HG03103 (cell line): ENCODE results near the gene INHBC.
A peak's percentile ranks its signal among the peaks of the same experiment; 100 is the strongest.
"Not testable (repeated sequence)": the region's sequence is repeated elsewhere in the genome, so short reads cannot be mapped to it uniquely, and the experiment has no call there.

Experiments used
- ATAC-seq: cut with Tn5 transposase; IDR thresholded peaks from one replicate; pipeline ENCODE4 v1.9.1; 2021; ENCODE audit warnings: low read depth; ENCODE audit not compliant: unreplicated experiment

Gene INHBC

DNA sequence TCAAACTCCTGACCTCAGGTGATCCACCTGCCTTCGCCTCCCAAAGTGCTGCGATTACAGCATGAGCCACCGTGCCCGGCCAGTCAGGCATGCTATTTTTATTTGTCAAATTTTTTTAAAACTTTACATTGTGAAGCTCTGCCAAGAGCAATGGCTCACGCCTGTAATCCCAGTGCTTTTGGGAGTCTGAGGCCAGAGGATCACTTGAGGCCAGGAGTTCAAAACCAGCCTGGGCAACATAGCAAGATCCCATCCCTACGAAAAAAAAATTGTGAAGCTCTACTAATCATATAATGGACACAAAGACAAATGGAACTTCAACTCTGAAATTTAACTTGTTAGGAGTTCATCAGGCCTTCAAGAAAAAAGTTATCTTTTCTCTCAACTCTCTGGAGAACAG, 5.6 kb upstream of the INHBC start:
- no peak for ATAC-seq

DNA sequence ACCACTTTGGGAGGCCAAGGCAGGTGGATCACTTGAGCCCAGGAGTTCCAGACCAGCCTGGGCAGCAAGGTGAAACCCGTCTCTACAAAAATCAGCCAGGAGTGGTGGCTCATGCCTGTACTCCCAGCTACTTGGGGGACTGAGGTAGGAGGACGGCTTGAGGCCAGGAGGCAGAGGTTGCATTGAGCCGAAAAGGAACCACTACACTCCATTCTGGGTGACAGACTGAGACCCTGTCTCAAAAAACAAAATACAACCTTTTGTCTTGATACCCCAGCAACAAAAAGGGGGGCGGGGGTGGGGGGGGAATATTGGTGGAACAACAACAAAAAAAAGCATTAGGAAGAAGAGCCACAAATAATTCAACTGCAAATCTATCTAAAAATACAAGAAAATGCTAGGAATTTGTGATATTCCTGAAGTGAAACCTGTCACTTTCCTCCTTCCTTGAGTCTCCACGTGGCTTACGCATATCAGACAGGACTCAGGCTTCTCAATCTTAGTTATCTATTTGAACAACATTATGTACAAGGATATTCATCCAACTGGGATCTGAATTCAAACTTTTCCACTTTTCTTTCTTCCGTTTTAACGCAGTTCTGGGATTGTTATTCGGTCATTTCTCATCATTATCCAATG, 5.0 kb upstream of the INHBC start:
- no peak for ATAC-seq

DNA sequence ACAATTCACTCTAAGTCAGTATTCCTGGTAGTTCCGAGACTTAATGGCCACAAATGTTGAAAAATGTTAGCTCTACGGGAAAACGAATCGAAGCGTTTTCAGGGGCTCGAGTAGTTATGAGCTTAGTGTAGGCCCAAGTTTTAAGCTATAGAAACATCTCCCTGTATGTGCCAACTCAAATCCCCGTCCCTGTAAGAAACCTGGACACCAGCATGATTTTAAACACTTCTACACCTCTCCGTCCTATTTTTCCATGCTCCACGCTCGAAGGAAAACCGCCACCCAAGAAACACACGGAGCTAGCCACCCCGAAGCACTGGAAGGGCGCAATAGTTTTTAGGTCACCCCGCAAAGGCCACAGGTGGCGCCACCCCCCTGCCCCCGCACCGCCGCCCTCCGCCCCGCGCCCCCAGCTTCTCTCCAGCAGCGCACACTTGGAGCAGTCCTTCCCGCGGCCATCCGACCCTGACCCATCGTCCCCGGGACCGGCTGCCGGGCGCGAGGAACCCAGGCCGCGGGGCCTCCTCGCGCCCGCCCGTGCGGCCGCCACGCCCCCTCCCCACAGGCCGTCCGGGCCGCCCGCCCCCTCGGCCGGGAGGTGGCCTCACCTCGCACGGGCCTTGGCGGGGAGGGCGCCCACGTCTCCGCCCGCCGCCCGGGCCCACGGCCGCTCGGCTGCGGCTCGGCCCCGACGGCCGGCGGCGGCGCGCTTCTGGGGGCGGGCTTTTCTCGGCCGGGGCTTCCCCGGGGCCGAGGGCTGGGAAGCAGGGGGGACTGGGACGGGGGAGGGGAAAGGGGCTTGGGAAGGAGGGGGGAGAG, 4.3 kb upstream of the INHBC start:
- peak; percentile 46 for ATAC-seq

DNA sequence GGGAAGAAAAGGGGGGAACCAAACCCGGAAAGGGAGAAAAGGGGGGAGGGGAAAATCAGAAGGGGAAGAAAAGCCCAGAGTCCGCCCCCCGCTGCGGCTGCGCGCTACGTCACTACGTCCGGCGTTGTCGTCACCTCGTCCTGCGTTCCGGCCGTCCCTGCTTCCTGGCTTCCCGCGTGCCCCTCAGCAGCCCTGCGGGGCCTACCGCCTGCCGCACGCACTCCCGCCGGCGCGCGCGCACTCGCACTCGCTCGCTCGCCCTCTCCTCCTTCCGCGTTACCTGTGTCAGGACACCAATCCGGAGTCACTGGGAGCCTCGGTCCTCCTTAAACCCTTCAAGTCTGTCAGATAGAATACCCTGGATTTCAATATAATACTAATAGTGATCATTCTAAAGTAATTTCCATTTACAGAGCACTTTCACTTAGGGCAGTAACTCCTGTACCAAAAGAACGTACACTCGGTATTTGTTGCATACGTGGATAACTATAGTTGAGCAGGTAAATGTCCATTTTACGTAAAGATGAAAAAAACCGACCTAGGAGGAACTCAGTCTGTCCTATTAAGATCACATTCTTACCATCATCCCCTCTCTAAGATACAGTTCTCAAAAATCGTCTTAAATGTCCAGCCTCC, 3.5 kb upstream of the INHBC start, which contains the start of gene R3HDM2:
TSS of gene R3HDM2 (minus strand) at position 113 of the 636 bp plus-strand sequence. CDS start 120,615 bp downstream, outside the sequence.
- ATAC-seq: peak; percentile 93

DNA sequence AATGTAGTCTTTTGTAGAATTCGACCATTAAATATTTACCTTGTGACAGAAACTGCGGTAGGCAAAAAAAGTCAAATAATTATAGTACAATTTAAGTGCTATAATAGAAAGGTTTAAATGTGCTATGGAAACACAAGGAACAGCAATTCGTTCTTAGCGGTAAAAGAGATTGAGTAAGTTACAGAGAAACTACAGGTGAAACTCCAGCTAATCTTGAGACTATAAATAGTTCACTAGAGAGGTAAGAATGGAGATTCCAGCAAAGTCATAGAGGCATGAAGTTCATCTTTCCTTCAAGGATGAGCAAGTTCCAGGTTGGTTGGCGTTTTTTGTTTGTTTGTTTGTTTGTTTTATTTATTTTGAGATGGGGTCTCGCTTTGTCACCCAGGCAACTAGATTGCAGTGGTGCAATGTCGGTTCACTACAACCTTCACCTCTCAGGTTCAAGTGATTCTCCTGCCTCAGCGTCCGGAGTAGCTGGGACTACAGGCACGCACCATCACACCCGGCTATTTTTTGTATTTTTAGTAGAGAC, 2.9 kb upstream of the INHBC start:
- no peak for ATAC-seq

DNA sequence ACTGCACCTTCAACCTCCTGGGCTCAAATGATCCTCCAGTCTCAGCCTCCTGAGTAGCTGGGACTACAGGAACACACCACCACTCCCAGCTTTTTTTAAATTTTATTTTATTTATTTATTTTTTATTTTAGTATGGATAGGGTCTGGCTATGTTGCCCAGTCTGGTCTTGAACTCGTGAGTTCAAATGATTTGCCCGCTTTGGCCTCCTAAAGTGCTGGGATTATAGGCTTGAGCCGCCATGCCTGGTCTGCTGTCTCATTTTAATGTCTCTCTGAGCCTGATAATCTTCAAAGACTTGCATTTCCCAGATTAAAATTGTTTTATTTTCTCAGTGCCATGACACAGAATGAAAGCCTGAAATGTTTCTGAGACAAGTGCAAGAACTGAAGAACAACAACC, 1.2 kb upstream of the INHBC start:
- ATAC-seq: no peak

DNA sequence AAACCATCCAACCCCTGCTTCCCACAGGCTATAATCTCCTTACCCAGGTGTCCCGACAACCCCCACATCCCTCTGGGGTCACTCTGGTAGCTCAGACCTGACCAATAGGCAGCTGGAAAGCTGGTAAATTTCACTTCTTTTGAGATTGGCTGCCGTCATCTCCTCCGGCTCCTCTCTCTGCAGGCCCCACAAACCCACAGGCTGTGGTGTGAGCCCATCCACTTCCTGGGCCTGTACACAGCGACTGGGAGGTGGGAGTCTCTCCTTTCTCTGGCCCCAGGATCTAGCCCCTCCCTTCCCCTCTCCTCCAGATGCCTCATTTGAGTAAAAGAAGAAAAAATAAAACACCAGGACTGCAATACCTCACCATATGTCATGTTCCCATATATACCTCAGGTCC, 709 bp downstream of the INHBC start:
- no peak for ATAC-seq

DNA sequence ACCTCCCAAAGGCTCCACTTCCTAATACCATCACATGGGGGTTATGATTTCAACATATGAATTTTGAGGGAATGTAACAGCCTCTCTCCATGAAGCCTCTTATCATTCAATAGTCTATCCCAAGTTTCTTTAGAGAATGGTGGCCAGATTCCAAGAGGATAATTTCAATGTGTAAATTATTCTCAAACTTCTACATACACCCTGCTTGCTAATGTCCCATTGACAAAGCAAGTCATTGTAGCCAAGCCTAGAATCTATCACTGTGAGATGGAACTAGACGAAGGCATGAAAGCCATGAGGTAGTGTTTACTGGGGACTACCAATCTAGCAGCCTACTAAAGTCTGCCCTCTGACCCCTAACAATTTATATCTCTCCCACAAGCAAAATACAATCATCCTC, 3.8 kb downstream of the INHBC start:
- no peak for ATAC-seq

DNA sequence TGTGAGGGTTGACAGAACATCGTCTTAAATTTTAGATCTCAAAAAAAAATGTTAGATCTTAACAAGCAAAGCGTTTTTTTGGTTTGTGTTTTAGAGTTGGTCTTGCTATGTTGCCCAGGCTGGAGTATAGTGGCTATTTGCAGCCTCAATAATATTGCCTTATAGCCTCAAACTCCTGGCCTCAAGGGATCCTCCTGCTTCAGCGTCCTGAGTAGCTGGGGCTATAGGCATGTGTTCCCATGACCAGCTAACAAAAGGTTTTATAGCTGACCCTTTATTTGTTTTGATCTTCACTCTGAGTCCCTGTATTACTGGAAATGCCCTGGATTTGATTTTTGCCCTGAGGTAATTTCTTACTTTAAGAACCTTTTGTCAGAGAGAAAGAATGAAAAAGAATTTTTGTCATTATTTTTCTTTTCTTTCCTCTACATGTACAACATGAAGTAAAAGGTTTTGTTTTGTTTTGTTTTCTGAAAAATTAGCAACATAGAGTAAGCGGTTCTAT, 5.2 kb downstream of the INHBC start:
- ATAC-seq: no peak

DNA sequence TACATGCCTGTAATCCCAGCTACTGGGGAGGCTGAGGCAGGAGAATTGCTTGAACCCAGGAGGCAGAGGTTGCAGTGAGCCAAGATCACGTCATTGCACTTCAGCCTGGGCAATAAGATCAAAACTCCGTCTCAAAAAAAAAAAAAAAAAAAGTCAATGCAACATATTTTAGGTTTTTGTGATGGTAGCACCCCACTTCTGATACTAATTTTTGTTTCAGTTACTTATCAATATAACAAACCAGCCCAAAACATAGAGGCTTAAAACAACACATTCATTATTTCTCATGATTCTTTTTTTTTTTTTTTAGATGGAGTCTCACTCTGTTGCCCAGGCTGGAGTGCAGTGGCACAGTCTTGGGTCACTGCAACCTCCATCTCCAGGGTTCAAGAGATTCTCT, 6.8 kb downstream of the INHBC start:
- ATAC-seq: not testable (repeated sequence)

DNA sequence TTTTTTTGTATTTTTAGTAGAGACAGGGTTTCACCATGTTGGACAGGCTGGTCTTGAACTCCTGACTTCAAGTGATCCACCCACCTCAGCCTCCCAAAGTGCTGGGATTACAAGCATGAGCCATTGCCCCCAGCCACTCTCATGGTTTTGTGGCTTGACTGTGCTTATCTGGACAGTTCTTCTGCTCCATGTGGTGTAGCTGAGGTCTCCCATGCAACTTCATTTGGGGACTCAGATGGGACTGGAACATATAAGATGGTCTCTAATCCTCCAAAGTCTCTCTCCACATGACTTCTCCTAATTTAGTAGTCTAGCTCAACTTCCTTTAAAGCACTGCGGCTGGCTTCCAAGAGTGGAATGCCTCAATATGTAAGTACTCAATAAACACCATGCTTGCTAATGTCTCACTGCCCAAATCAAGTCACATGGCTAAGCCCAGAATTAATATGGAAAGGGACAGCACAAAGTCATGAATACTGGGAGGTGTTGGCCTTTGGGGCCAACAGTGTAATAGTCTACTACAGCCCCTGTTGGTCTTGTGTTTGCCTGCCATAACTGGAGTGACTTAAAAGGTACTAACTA, 7.4 kb downstream of the INHBC start:
- ATAC-seq: no peak

DNA sequence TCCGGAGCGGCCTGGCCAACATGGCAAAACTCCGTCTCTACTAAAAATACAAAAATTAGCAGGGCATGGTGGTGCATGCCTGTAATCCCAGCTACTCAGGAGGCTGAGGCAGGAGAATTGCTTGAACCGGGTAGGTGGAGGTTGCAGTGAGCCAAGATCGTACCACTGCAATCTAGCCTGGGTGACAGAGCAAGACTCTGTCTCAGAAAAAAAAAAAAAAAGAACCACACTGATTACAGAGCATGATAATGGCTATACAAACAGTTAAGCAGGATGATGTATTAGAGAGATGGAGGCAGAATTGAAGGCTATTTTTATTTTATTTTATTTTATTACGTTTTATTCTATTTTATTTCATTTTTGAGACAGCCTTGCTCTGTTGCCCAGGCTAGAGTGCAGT, 9.8 kb downstream of the INHBC start:
- not testable (repeated sequence) for ATAC-seq

DNA sequence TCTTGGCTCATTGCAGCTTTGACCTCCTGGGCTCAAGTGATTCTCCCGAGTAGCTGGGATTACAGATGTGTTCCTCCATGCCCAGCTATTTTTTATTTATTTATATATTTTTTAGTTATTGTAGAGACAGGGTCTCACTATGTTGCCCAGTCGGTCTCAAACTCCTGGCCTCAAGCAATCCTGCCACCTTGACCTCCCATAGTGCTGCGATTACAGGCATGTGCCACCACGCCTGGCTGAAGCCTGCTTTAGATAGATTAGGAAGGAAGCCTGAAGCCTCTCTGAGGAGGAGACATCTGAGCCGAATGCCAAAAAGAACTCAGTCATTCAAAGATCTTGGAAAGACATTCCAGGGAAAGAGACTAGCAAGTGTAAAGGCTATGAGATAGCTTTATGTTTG, 10.2 kb downstream of the INHBC start:
- no peak for ATAC-seq

DNA sequence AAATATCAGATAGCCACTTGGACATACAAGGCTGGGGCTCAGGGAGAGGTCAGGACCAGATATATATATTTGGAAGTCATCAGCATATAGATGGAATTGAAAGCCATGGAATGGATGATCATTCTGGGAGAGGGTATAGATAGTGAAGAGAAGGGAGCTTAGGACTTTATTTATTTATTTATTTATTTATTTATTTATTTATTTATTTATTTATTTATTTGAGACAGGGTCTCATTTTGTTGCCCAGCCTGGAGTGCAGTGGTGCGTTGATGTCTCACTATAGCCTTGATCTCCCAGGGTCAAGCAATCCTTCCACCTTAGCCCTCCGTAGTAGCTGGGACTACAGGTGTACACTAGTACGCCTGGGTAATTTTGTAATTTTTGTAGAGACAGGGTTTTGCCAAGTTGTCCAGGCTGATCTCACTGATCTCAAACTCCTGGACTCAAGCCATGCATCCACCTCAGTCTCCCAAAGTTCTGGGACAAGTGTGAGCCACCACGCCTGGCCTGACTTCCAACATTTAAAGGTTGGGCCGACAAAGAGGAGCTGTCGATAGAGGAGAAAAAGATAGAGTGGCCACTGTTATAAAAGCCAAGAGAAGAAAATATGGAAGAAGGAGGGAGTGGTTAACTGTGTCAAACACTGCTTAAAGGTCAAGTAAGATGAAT, 11.8 kb downstream of the INHBC start:
- ATAC-seq: no peak

DNA sequence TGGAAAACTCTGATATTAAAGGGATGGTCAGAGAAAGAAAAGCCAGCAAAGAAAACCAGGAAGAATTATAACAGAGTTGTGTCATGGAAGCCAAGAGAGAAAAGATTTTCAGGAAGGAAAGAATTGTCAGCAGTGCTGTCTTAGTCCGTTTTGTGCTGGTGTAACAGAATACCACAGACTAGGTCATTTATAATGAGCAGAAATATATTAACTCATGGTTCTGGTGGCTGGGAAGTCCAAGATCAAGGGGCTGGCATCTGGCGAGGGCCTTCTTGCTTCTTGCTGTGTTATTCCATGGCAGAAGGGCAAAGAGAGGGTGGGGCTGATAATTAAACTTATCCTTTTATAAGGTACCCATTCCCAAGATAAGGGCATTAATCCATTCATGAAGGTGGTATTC, 14.1 kb downstream of the INHBC start:
- ATAC-seq: no peak

DNA sequence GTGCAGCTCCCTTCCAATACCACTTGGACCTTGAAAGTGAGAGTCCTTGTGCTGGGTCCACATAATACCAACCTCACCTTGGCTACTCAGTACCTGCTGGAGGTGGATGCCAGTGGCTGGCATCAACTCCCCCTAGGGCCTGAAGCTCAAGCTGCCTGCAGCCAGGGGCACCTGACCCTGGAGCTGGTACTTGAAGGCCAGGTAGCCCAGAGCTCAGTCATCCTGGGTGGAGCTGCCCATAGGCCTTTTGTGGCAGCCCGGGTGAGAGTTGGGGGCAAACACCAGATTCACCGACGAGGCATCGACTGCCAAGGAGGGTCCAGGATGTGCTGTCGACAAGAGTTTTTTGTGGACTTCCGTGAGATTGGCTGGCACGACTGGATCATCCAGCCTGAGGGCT, 14.8 kb downstream of the INHBC start:
- no peak for ATAC-seq

DNA sequence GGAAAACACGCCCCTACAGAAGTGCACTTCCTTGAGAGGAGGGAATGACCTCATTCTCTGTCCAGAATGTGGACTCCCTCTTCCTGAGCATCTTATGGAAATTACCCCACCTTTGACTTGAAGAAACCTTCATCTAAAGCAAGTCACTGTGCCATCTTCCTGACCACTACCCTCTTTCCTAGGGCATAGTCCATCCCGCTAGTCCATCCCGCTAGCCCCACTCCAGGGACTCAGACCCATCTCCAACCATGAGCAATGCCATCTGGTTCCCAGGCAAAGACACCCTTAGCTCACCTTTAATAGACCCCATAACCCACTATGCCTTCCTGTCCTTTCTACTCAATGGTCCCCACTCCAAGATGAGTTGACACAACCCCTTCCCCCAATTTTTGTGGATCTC, 15.5 kb downstream of the INHBC start:
- no peak for ATAC-seq

DNA sequence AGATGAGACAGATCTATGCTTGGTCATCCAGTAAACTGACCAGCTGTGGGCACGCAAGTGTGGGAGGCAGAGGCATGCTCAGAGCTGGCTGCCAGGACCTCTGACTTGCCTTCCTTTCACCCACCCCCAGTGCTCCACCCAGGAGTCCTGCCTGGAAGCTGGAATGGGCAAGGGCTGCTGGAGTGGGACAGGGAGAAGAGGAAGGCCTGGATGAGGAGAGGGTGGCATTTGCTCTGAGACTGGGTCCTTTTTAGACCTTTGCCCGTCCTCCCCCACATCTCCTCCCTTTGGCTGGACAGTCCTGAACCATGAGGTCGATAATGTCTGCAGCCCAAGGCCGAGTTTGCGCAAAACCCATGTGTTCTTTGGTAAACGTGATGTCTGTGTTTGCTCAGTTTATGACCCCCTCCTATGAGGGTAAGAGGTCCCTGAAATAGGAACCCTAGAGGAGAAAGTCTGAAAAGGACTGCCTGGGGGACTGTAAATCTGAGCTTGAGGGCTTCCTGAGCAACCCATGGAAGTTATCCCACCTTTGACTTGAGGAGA, 16.7 kb downstream of the INHBC start:
- no peak for ATAC-seq

DNA sequence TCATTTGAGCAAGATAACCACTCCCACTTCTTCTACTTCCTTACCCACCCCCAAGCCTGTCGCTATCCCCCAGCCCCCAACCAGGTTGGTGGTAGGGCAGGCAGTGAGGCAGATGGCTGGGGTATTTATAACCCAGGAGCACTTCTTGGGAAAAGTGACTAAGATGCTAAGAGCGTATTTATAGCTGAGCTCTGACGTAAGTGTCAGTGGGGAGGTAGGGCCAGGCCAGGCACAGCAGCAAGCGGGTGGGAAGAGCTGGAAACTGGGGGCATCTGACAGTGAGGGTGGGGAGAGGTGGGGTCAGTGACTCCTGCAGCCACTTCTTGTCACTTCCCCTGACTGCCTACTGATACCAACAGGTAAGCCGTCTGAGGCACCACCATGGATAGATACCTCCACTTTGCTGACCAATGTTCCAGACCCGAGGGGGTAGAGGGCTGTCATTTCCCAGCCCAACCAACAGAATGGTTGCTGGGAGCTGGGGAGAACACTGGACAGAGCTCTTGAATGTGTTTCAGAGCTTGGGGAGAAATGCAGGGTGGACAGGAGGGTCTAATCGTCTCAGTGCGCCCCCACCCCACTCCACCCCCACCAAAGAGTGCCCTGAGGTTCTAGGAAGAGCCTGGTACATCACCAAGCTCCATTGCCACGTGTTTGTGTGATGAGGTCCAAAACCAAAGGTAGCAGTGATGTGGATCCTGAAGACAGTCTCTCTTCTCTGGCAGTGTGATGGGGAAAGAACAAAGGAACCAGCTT, 17.8 kb downstream of the INHBC start:
- ATAC-seq: no peak
